Endothelial cell of umbilical vein (primary cell): Measurements from ENCODE around the gene STIM1.

Experiments used
- CTCF ChIP-seq, 2 donors: IDR thresholded peaks; 1 replicate in 1 of 2; 2 replicates in 1 of 2; pipeline ENCODE4 v1.5.1; 2011; ENCODE audit warnings: low read length in 2 of 2, mild to moderate bottlenecking in 2 of 2, moderate library complexity in 2 of 2, control low read depth in 1 of 2, inconsistent platforms in 1 of 2, low read depth in 1 of 2; ENCODE audit not compliant: insufficient read depth in 1 of 2; ENCODE audit errors: extremely low read depth in 1 of 2
- JUN ChIP-seq: IDR thresholded peaks from 2 replicates; pipeline ENCODE4 v1.6.1; 2011; ENCODE audit warnings: borderline replicate concordance, low read depth; ENCODE audit not compliant: insufficient read length, insufficient read depth
- POLR2A ChIP-seq: IDR thresholded peaks from 2 replicates; pipeline ENCODE4 v1.6.1; 2012; ENCODE audit warnings: low read depth, mild to moderate bottlenecking, control low read depth, low read length
- POLR2AphosphoS5 ChIP-seq: IDR thresholded peaks from 2 replicates; pipeline ENCODE4 v1.6.1; 2012; ENCODE audit warnings: low read depth, mild to moderate bottlenecking, control low read depth, low read length, moderate library complexity; ENCODE audit not compliant: insufficient read depth
- TF ChIP-seq, protein P1 (sequence below): IDR thresholded peaks from 2 replicates; pipeline ENCODE4 v1.6.1; 2011; ENCODE audit not compliant: insufficient read depth, insufficient read length

- TF ChIP-seq CTCF (IDR thresholded peaks at IDR 0.05; ENCODE audit: extremely low read depth in 1 of 2, insufficient read depth in 1 of 2, low read depth in 1 of 2, low read length in 2 of 2) (no peak), POLR2A (no peak), POLR2AphosphoS5 (no peak), JUN (no peak)
- TF ChIP-seq, protein P1, sequence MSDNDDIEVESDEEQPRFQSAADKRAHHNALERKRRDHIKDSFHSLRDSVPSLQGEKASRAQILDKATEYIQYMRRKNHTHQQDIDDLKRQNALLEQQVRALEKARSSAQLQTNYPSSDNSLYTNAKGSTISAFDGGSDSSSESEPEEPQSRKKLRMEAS, result no peak
These were observed 33.4 kb downstream of the STIM1 start for GRCh38 chr11:3888876-3889275.
